HepG2 (cell line): ENCODE measurements around the gene GJC2. TPM values are rescaled to one million over a fixed set of nuclear protein-coding genes. Genes with fewer than 3 reads are reported as not detected.

Experiments used
- AHR ChIP-seq: IDR thresholded peaks from 2 replicates; pipeline ENCODE4 v1.6.1; 2018; ENCODE audit warnings: missing genetic modification reagents, missing compliant biosample characterization
- ELF3 ChIP-seq: IDR thresholded peaks from 2 replicates; pipeline ENCODE4 v1.6.1; 2016; ENCODE audit warnings: missing genetic modification reagents, missing compliant biosample characterization
- FOXA1 ChIP-seq, 2 experiments: fragments of 450-650 bp in 1 of 2; sonication (generic) in 1 of 2; formaldehyde crosslinking in 1 of 2; IDR thresholded peaks; 2 replicates each; pipeline versions ENCODE4 v1.4.0 to v1.6.1; 2016 to 2020; ENCODE audit warnings: missing genetic modification reagents in 1 of 2
- HNF4A ChIP-seq: sonication (generic); formaldehyde crosslinking; IDR thresholded peaks from 2 replicates; pipeline ENCODE4 v1.4.0; 2020; ENCODE audit warnings: missing genetic modification reagents
- LCORL ChIP-seq, 2 experiments: fragments of 450-650 bp in 1 of 2; sonication (generic) in 1 of 2; formaldehyde crosslinking in 1 of 2; IDR thresholded peaks; 2 replicates each; pipeline versions ENCODE4 v1.5.0 to v1.6.1; 2017 to 2020; ENCODE audit warnings: antibody characterized with exemption in 1 of 2, missing genetic modification reagents in 1 of 2
- MTA1 ChIP-seq: sonication (generic); formaldehyde crosslinking; IDR thresholded peaks from 2 replicates; pipeline ENCODE4 v1.4.0; 2020; ENCODE audit warnings: missing genetic modification reagents, mild to moderate bottlenecking, borderline replicate concordance
- PHF5A ChIP-seq: IDR thresholded peaks from one replicate; pipeline ENCODE4 v1.6.1; 2018; ENCODE audit warnings: low read depth, missing genetic modification reagents; ENCODE audit not compliant: unreplicated experiment
- PRMT3 ChIP-seq: sonication (generic); formaldehyde crosslinking; IDR thresholded peaks from 2 replicates; pipeline ENCODE4 v1.8.1; 2022; ENCODE audit warnings: low read depth, mild to moderate bottlenecking, moderate library complexity, missing genetic modification reagents, borderline replicate concordance
- RAD51 ChIP-seq: fragments of 450-650 bp; IDR thresholded peaks from 2 replicates; pipeline ENCODE4 v1.6.1; 2016; ENCODE audit warnings: borderline replicate concordance
- SAFB2 ChIP-seq: sonication (generic); formaldehyde crosslinking; IDR thresholded peaks from 2 replicates; pipeline ENCODE4 v1.5.1; 2020; ENCODE audit warnings: missing genetic modification reagents, low read depth, mild to moderate bottlenecking, borderline replicate concordance
- SP4 ChIP-seq: sonication (generic); formaldehyde crosslinking; IDR thresholded peaks from 2 replicates; pipeline ENCODE4 v1.8.1; 2023; ENCODE audit warnings: mild to moderate bottlenecking, missing genetic modification reagents
- ZFP41 ChIP-seq: sonication (generic); formaldehyde crosslinking; IDR thresholded peaks from 2 replicates; pipeline ENCODE4 v1.4.0; 2020; ENCODE audit warnings: mild to moderate bottlenecking, missing genetic modification reagents, borderline replicate concordance
- ZFY ChIP-seq: sonication (generic); formaldehyde crosslinking; IDR thresholded peaks from 2 replicates; pipeline ENCODE4 v1.4.0; 2020; ENCODE audit warnings: missing genetic modification reagents
- ZKSCAN1 ChIP-seq: fragments of 150-350 bp; IDR thresholded peaks from 2 replicates; pipeline ENCODE4 v1.6.1; 2014; ENCODE audit warnings: low read length
- ZNF235 ChIP-seq: sonication (generic); formaldehyde crosslinking; IDR thresholded peaks from 2 replicates; pipeline ENCODE4 v1.8.1; 2023; ENCODE audit warnings: mild to moderate bottlenecking, missing genetic modification reagents, borderline replicate concordance
- ZNF451 ChIP-seq: sonication (generic); formaldehyde crosslinking; IDR thresholded peaks from 2 replicates; pipeline ENCODE4 v1.5.0; 2020; ENCODE audit warnings: mild to moderate bottlenecking, missing genetic modification reagents
- ZNF790 ChIP-seq: sonication (generic); formaldehyde crosslinking; IDR thresholded peaks from 2 replicates; pipeline ENCODE4 v1.8.0; 2022; ENCODE audit warnings: missing genetic modification reagents, mild to moderate bottlenecking, borderline replicate concordance
- polyA plus RNA-seq, 8 experiments: library from polyadenylated mRNA; depleted of rRNA in 3 of 8; stranded (reverse) in 7 of 8; unstranded in 1 of 8; fragments of >200 nt; fragmentation: Illumina TruSeq in 4 of 8; extraction: Trizol in 4 of 8; gene quantifications; 2 replicates each; pipeline versions ENCODE4 v1.2.1 to v1.2.3, GENCODE V29; 2011 to 2016; ENCODE audit warnings: low read depth in 4 of 8, missing spikeins in 1 of 8, mixed read lengths in 1 of 8; ENCODE audit not compliant: insufficient read depth in 1 of 8
- total RNA-seq, 5 experiments: library from RNA; depleted of rRNA; stranded (reverse); fragments of >200 nt; fragmentation: Illumina TruSeq; extraction: Trizol; gene quantifications; 2 replicates each; pipeline ENCODE4 v1.2.3, GENCODE V29; 2016; ENCODE audit warnings: low read depth in 1 of 5
- TF ChIP-seq, protein P1 (sequence below): fragments of 450-650 bp; IDR thresholded peaks from 2 replicates; pipeline ENCODE4 v1.6.1; 2016
- TF ChIP-seq, protein P2 (sequence below), 2 experiments: sonication (generic) in 1 of 2; formaldehyde crosslinking in 1 of 2; IDR thresholded peaks; 2 replicates each; pipeline versions ENCODE4 v1.4.0 to v1.6.1; 2018 to 2020; ENCODE audit warnings: missing genetic modification reagents in 2 of 2, borderline replicate concordance in 1 of 2, low read depth in 1 of 2, mild to moderate bottlenecking in 1 of 2, missing biosample characterization in 1 of 2
- TF ChIP-seq, protein P3 (sequence below): sonication (generic); formaldehyde crosslinking; IDR thresholded peaks from 2 replicates; pipeline ENCODE4 v1.5.1; 2020; ENCODE audit warnings: mild to moderate bottlenecking, missing genetic modification reagents, moderate library complexity

The GJC2 gene
- total and polyA plus RNA-seq, 2 of the 13 experiments (the other 11 are each of a cell fraction or from before 2014, with no cell fraction given), result 1.6 to 3.8 TPM

GRCh38 chr1:228150461-228151179 lies 890 bp downstream of the GJC2 start (continued):
- TF ChIP-seq, protein P1, sequence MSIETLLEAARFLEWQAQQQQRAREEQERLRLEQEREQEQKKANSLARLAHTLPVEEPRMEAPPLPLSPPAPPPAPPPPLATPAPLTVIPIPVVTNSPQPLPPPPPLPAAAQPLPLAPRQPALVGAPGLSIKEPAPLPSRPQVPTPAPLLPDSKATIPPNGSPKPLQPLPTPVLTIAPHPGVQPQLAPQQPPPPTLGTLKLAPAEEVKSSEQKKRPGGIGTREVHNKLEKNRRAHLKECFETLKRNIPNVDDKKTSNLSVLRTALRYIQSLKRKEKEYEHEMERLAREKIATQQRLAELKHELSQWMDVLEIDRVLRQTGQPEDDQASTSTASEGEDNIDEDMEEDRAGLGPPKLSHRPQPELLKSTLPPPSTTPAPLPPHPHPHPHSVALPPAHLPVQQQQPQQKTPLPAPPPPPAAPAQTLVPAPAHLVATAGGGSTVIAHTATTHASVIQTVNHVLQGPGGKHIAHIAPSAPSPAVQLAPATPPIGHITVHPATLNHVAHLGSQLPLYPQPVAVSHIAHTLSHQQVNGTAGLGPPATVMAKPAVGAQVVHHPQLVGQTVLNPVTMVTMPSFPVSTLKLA, result no peak
- TF ChIP-seq SP4 (CRISPR knock-in tag), result no peak
- no peak for TF ChIP-seq ZFP41 (CRISPR knock-in tag)
- TF ChIP-seq LCORL (IDR thresholded peaks at IDR 0.05), result no peak
- no peak for TF ChIP-seq LCORL (CRISPR knock-in tag; IDR thresholded peaks at IDR 0.05)
- no peak for TF ChIP-seq FOXA1 (IDR thresholded peaks at IDR 0.05)
- no peak for TF ChIP-seq FOXA1 (CRISPR knock-in tag; IDR thresholded peaks at IDR 0.05)
- no peak for TF ChIP-seq ZKSCAN1
- TF ChIP-seq, protein P2, sequence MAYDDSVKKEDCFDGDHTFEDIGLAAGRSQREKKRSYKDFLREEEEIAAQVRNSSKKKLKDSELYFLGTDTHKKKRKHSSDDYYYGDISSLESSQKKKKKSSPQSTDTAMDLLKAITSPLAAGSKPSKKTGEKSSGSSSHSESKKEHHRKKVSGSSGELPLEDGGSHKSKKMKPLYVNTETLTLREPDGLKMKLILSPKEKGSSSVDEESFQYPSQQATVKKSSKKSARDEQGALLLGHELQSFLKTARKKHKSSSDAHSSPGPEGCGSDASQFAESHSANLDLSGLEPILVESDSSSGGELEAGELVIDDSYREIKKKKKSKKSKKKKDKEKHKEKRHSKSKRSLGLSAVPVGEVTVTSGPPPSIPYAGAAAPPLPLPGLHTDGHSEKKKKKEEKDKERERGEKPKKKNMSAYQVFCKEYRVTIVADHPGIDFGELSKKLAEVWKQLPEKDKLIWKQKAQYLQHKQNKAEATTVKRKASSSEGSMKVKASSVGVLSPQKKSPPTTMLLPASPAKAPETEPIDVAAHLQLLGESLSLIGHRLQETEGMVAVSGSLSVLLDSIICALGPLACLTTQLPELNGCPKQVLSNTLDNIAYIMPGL (CRISPR knock-in tag; IDR thresholded peaks at IDR 0.05; ENCODE audit: borderline replicate concordance in 1 of 2, low read depth in 1 of 2), result peak in 1 of 2 experiments; percentile 41; a peak in 1 of 4 replicates
- TF ChIP-seq, protein P3, sequence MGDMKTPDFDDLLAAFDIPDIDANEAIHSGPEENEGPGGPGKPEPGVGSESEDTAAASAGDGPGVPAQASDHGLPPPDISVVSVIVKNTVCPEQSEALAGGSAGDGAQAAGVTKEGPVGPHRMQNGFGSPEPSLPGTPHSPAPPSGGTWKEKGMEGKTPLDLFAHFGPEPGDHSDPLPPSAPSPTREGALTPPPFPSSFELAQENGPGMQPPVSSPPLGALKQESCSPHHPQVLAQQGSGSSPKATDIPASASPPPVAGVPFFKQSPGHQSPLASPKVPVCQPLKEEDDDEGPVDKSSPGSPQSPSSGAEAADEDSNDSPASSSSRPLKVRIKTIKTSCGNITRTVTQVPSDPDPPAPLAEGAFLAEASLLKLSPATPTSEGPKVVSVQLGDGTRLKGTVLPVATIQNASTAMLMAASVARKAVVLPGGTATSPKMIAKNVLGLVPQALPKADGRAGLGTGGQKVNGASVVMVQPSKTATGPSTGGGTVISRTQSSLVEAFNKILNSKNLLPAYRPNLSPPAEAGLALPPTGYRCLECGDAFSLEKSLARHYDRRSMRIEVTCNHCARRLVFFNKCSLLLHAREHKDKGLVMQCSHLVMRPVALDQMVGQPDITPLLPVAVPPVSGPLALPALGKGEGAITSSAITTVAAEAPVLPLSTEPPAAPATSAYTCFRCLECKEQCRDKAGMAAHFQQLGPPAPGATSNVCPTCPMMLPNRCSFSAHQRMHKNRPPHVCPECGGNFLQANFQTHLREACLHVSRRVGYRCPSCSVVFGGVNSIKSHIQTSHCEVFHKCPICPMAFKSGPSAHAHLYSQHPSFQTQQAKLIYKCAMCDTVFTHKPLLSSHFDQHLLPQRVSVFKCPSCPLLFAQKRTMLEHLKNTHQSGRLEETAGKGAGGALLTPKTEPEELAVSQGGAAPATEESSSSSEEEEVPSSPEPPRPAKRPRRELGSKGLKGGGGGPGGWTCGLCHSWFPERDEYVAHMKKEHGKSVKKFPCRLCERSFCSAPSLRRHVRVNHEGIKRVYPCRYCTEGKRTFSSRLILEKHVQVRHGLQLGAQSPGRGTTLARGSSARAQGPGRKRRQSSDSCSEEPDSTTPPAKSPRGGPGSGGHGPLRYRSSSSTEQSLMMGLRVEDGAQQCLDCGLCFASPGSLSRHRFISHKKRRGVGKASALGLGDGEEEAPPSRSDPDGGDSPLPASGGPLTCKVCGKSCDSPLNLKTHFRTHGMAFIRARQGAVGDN (CRISPR knock-in tag), result peak; percentile 41
- TF ChIP-seq RAD51, result no peak
- TF ChIP-seq PRMT3 (CRISPR knock-in tag), result no peak
- 0 out of 2 replicates have a peak, but pooled peaks have one; percentile 52 for TF ChIP-seq MTA1
- peak; percentile 56; the same call in 1 of the 2 replicates for TF ChIP-seq SAFB2 (CRISPR knock-in tag)
- TF ChIP-seq ZNF790, result no peak
- no peak for TF ChIP-seq PHF5A (CRISPR knock-in tag)
- TF ChIP-seq ELF3, result no peak; the same call in 1 of the 2 replicates
- peak; percentile 72; the same call in 1 of the 2 replicates for TF ChIP-seq ZNF451 (CRISPR knock-in tag)
- no peak for TF ChIP-seq AHR (CRISPR knock-in tag)
- TF ChIP-seq ZNF235 (CRISPR knock-in tag), result 0 out of 2 replicates have a peak, but pooled peaks have one; percentile 13
- no peak; the same call in 1 of the 2 replicates for TF ChIP-seq HNF4A (CRISPR knock-in tag)
- peak; percentile 64 for TF ChIP-seq ZFY (CRISPR knock-in tag)
